Fibroblast of lung (primary cell): ENCODE data around the gene SUGCT. TPM values are rescaled to one million over a fixed set of nuclear protein-coding genes. Genes with fewer than 3 reads are reported as not detected.
A peak's percentile ranks its signal among the peaks of the same experiment; 100 is the strongest.

Experiments used
- DNase-seq, 2 donors: peaks; one replicate each; pipeline versions ENCODE4 v3.0.0 to v3.0.0-alpha.2; 2010; ENCODE audit warnings: low read depth in 2 of 2
- H2AFZ ChIP-seq: 2 replicates; pipeline ENCODE4 v1.5.1; 2012; ENCODE audit warnings: low read length, control low read depth, inconsistent platforms
- H3K27ac ChIP-seq: 2 replicates; pipeline ENCODE4 v1.5.1; 2011; ENCODE audit warnings: low read length, control low read depth; ENCODE audit not compliant: insufficient read depth
- H3K27me3 ChIP-seq: 2 replicates; pipeline ENCODE4 v1.5.1; 2011; ENCODE audit warnings: mild to moderate bottlenecking, low read length; ENCODE audit not compliant: control insufficient read depth, insufficient read depth
- H3K36me3 ChIP-seq: 2 replicates; pipeline ENCODE4 v1.5.1; 2011; ENCODE audit warnings: low read length; ENCODE audit not compliant: control insufficient read depth, insufficient read depth
- H3K4me1 ChIP-seq: 2 replicates; pipeline ENCODE4 v1.5.1; 2011; ENCODE audit warnings: low read length; ENCODE audit not compliant: control insufficient read depth, insufficient read depth; ENCODE audit errors: extremely low read depth
- H3K4me2 ChIP-seq: 2 replicates; pipeline ENCODE4 v1.5.1; 2011; ENCODE audit warnings: low read length, control low read depth; ENCODE audit not compliant: insufficient read depth; ENCODE audit errors: extremely low read depth
- H3K4me3 ChIP-seq, 4 experiments: fragments of 200-600 bp in 1 of 4; sonication (generic) in 1 of 4; replicated peaks in 1 of 4; 2 replicates each; pipeline ENCODE4 v1.5.1; 2011 to 2016; ENCODE audit warnings: low read length in 4 of 4, low read depth in 3 of 4, mild to moderate bottlenecking in 3 of 4, control low read depth in 2 of 4, inconsistent platforms in 1 of 4, mixed read lengths in 1 of 4; ENCODE audit not compliant: insufficient read depth in 1 of 4; ENCODE audit errors: control extremely low read depth in 1 of 4
- H3K79me2 ChIP-seq: 2 replicates; pipeline ENCODE4 v1.5.1; 2012; ENCODE audit warnings: mild to moderate bottlenecking, low read length, inconsistent platforms; ENCODE audit not compliant: control insufficient read depth, insufficient read depth
- H3K9ac ChIP-seq: 2 replicates; pipeline ENCODE4 v1.5.1; 2011; ENCODE audit warnings: mild to moderate bottlenecking, low read length, control low read depth; ENCODE audit not compliant: insufficient read depth
- H3K9me3 ChIP-seq: 2 replicates; pipeline ENCODE4 v1.5.1; 2012; ENCODE audit warnings: low read depth, low read length; ENCODE audit not compliant: control insufficient read depth, insufficient read depth
- H4K20me1 ChIP-seq: 2 replicates; pipeline ENCODE4 v1.5.1; 2011; ENCODE audit warnings: low read length; ENCODE audit not compliant: control insufficient read depth, insufficient read depth; ENCODE audit errors: extremely low read depth
- CTCF ChIP-seq, 2 donors: IDR thresholded peaks in 1 of 2; conservative IDR thresholded peaks in 1 of 2; 1 replicate in 1 of 2; 2 replicates in 1 of 2; pipeline ENCODE4 v1.5.1; 2011 to 2012; ENCODE audit warnings: low read length in 2 of 2, control low read depth in 1 of 2, inconsistent platforms in 1 of 2, low read depth in 1 of 2, mild to moderate bottlenecking in 1 of 2
- EZH2 ChIP-seq: IDR thresholded peaks from 2 replicates; pipeline ENCODE4 v1.5.1; 2012; ENCODE audit warnings: low read length, control low read depth, mild to moderate bottlenecking; ENCODE audit errors: missing control alignments
- polyA plus RNA-seq, 2 donors: library from polyadenylated mRNA; depleted of rRNA in 1 of 2; stranded (reverse) in 1 of 2; unstranded in 1 of 2; fragments of >200 nt; gene quantifications; 2 replicates each; pipeline ENCODE4 v1.2.1, GENCODE V29; 2011 to 2012; ENCODE audit warnings: missing spikeins in 1 of 2
- total RNA-seq: library from RNA; depleted of rRNA; stranded (reverse); fragments of >200 nt; gene quantifications from 2 replicates; pipeline ENCODE4 v1.2.1, GENCODE V29; 2014

SUGCT gene
- total and polyA plus RNA-seq, 2 donors (not counting 1 experiment from before 2014, with no cell fraction given), result 8.4 to 16.5 TPM

DNA sequence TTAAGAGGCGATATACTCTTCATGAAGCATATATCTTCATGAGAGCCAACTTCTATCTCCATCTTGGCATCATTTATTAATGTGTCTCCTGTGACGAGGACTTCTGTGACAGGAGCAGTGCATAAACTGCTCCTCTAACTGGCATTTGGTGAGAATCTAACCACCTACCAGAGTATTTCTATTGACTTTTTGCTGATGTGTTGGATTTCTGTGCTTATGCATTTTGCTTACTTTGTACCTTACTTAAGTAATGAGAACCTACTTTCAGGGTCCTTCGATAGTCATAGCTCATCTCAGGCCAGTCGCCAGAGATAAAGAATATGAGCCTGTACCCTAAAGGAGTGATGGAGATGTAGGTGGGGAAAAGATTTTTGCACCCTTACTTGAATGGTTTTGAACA lies 265.7 kb downstream of the SUGCT start:
- TF ChIP-seq EZH2 (no peak), CTCF (conservative IDR thresholded peaks at IDR 0.05 in 1 of 2, IDR thresholded peaks at IDR 0.05 in 1 of 2; ENCODE audit: low read depth in 1 of 2, low read length in 2 of 2) (no peak)
- Histone ChIP-seq H4K20me1 (no peaks in the 10 kb centered on the region), H3K4me3 (no peak overlapping the region), H3K27ac (no peak overlapping the region), H3K36me3 (no peaks in the 10 kb centered on the region), H3K4me2 (no peak overlapping the region), H3K27me3 (no peaks in the 10 kb centered on the region), H2AFZ (no peak overlapping the region), H3K9me3 (no peaks in the 10 kb centered on the region), H3K79me2 (no peaks in the 10 kb centered on the region), H3K9ac (no peak overlapping the region), H3K4me1 (no peaks in the 10 kb centered on the region)
- DNase-seq, result no peak

DNA sequence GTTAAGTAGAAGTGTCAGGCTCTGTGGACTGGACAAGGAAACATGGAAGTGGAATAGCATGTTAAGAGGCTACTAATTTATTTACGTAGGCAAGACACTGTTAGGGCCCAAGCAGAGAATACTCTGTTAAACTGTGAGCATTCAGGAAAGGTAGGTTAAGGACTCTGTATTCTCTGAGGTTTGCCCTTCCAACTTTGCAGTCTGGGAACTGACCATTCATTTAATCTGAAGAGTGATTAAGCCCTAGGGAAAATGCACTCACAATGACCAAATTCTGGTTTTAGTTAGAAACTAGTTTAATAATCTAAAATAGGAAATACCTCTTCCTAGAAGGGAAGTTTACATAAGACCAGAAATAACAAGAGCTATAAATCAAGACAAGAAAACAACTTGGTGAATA lies 266.6 kb downstream of the SUGCT start:
- Histone ChIP-seq H3K4me3 (no peak overlapping the region), H2AFZ (no peak overlapping the region), H3K9me3 (no peaks in the 10 kb centered on the region), H3K4me1 (no peaks in the 10 kb centered on the region), H3K36me3 (no peaks in the 10 kb centered on the region), H3K27me3 (no peaks in the 10 kb centered on the region), H3K27ac (no peak overlapping the region), H3K9ac (no peak overlapping the region), H3K4me2 (no peak overlapping the region), H4K20me1 (no peaks in the 10 kb centered on the region), H3K79me2 (no peaks in the 10 kb centered on the region)
- DNase-seq, result peak in 1 of 2 donors; percentile 25
- TF ChIP-seq CTCF (conservative IDR thresholded peaks at IDR 0.05 in 1 of 2, IDR thresholded peaks at IDR 0.05 in 1 of 2; ENCODE audit: low read depth in 1 of 2, low read length in 2 of 2), result no peak
- no peak for TF ChIP-seq EZH2

DNA sequence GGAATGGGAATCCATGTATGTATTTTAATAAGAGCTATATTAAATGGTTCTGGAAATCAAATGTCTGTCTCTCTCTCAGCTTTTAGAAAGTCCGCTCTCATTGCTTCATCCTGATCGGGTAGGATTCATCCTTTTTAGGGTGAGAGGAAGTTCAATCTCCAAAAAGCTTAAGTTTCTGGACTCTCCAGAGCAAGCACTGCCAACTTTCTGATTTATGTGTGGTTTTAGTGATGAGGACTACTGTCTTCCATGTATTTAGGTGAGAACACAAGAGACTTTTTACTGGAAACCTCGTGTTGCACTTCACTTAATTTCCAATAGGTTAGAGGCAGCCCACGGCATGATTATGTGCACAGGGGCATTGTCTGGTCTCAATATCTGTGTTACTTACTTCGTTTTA lies 267.9 kb downstream of the SUGCT start:
- H3K9me3 ChIP-seq, result no peaks in the 10 kb centered on the region
- H3K36me3 ChIP-seq, result no peaks in the 10 kb centered on the region
- H3K27ac ChIP-seq, result no peak overlapping the region
- H3K79me2 ChIP-seq, result no peaks in the 10 kb centered on the region
- no peaks in the 10 kb centered on the region for H3K4me1 ChIP-seq
- H3K27me3 ChIP-seq, result no peaks in the 10 kb centered on the region
- no peak overlapping the region for H3K9ac ChIP-seq
- peak in 1 of 2 donors; percentile 19 for DNase-seq
- no peak for TF ChIP-seq EZH2
- H3K4me2 ChIP-seq, result no peak overlapping the region
- no peak overlapping the region for H2AFZ ChIP-seq
- H3K4me3 ChIP-seq, result no peak overlapping the region
- H4K20me1 ChIP-seq, result no peaks in the 10 kb centered on the region
